HepG2 (cell line): ENCODE data around the gene SPTBN4. TPM values are rescaled to one million over a fixed set of nuclear protein-coding genes. Genes with fewer than 3 reads are reported as not detected.

Source experiments
- ATAD3A ChIP-seq: sonication (generic); formaldehyde crosslinking; IDR thresholded peaks from 2 replicates; pipeline ENCODE4 v1.4.0; 2020; ENCODE audit warnings: missing genetic modification reagents
- BORCS8-MEF2B ChIP-seq: sonication (generic); formaldehyde crosslinking; IDR thresholded peaks from 2 replicates; pipeline ENCODE4 v1.8.0; 2022; ENCODE audit warnings: mild to moderate bottlenecking, missing genetic modification reagents
- ETV6 ChIP-seq: sonication (generic); formaldehyde crosslinking; conservative IDR thresholded peaks from 2 replicates; pipeline ENCODE4 v1.4.0; 2020; ENCODE audit warnings: missing genetic modification reagents
- GABPB1 ChIP-seq: IDR thresholded peaks from 2 replicates; pipeline ENCODE4 v1.6.1; 2016; ENCODE audit warnings: mild to moderate bottlenecking, missing genetic modification reagents, moderate library complexity, missing compliant biosample characterization
- GATAD1 ChIP-seq: IDR thresholded peaks from 2 replicates; pipeline ENCODE4 v1.6.1; 2016; ENCODE audit warnings: missing genetic modification reagents, missing compliant biosample characterization
- HOXD1 ChIP-seq: sonication (generic); formaldehyde crosslinking; IDR thresholded peaks from 2 replicates; pipeline ENCODE4 v1.5.0; 2020; ENCODE audit warnings: missing genetic modification reagents
- JUN ChIP-seq: sonication (generic); formaldehyde crosslinking; IDR thresholded peaks from 2 replicates; pipeline ENCODE4 v1.4.0; 2020; ENCODE audit warnings: mild to moderate bottlenecking, missing genetic modification reagents
- KLF6 ChIP-seq: IDR thresholded peaks from 2 replicates; pipeline ENCODE4 v1.8.0; 2016; ENCODE audit warnings: missing biosample characterization, missing genetic modification reagents
- MYC ChIP-seq: sonication (generic); formaldehyde crosslinking; IDR thresholded peaks from 2 replicates; pipeline ENCODE4 v1.9.0; 2021; ENCODE audit warnings: missing genetic modification reagents, borderline replicate concordance
- PPARG ChIP-seq: conservative IDR thresholded peaks from 2 replicates; pipeline ENCODE4 v1.6.1; 2016; ENCODE audit warnings: missing biosample characterization, missing genetic modification reagents
- SRSF4 ChIP-seq: fragments of 200-400 bp; formaldehyde crosslinking; IDR thresholded peaks from one replicate; pipeline ENCODE4 v1.6.1; 2018; ENCODE audit warnings: mild to moderate bottlenecking, low read depth, low read length, moderate library complexity; ENCODE audit not compliant: poor library complexity, severe bottlenecking
- TAF15 ChIP-seq: fragments of 200-400 bp; formaldehyde crosslinking; IDR thresholded peaks from one replicate; pipeline ENCODE4 v1.6.1; 2018; ENCODE audit warnings: mild to moderate bottlenecking, low read depth, low read length; ENCODE audit not compliant: poor library complexity, severe bottlenecking
- ZBTB7A ChIP-seq: sonication (generic); formaldehyde crosslinking; IDR thresholded peaks from 2 replicates; pipeline ENCODE4 v1.8.0; 2022; ENCODE audit warnings: mild to moderate bottlenecking, missing genetic modification reagents
- ZFX ChIP-seq: sonication (generic); formaldehyde crosslinking; IDR thresholded peaks from 2 replicates; pipeline ENCODE4 v1.4.0; 2020; ENCODE audit warnings: mild to moderate bottlenecking, low read depth, missing genetic modification reagents, moderate library complexity
- ZNF12 ChIP-seq: sonication (generic); formaldehyde crosslinking; IDR thresholded peaks from 2 replicates; pipeline ENCODE4 v1.5.0; 2020; ENCODE audit warnings: missing genetic modification reagents
- ZNF350 ChIP-seq: sonication (generic); formaldehyde crosslinking; IDR thresholded peaks from 2 replicates; pipeline ENCODE4 v1.4.0; 2020; ENCODE audit warnings: mild to moderate bottlenecking, low read depth, missing genetic modification reagents, borderline replicate concordance
- polyA plus RNA-seq, 8 experiments: library from polyadenylated mRNA; depleted of rRNA in 3 of 8; stranded (reverse) in 7 of 8; unstranded in 1 of 8; fragments of >200 nt; fragmentation: Illumina TruSeq in 4 of 8; extraction: Trizol in 4 of 8; gene quantifications; 2 replicates each; pipeline versions ENCODE4 v1.2.1 to v1.2.3, GENCODE V29; 2011 to 2016; ENCODE audit warnings: low read depth in 4 of 8, missing spikeins in 1 of 8, mixed read lengths in 1 of 8; ENCODE audit not compliant: insufficient read depth in 1 of 8
- total RNA-seq, 5 experiments: library from RNA; depleted of rRNA; stranded (reverse); fragments of >200 nt; fragmentation: Illumina TruSeq; extraction: Trizol; gene quantifications; 2 replicates each; pipeline ENCODE4 v1.2.3, GENCODE V29; 2016; ENCODE audit warnings: low read depth in 1 of 5
- TF ChIP-seq, protein P1 (sequence below): sonication (generic); formaldehyde crosslinking; conservative IDR thresholded peaks from 2 replicates; pipeline ENCODE4 v1.4.0; 2020; ENCODE audit warnings: missing genetic modification reagents
- TF ChIP-seq, protein P2 (sequence below): sonication (generic); formaldehyde crosslinking; IDR thresholded peaks from 2 replicates; pipeline ENCODE4 v1.4.0; 2020; ENCODE audit warnings: missing genetic modification reagents
- TF ChIP-seq, protein P3 (sequence below): sonication (generic); formaldehyde crosslinking; IDR thresholded peaks from 2 replicates; pipeline ENCODE4 v1.5.0; 2020; ENCODE audit warnings: mild to moderate bottlenecking, missing genetic modification reagents
- TF ChIP-seq, protein P4 (sequence below), 2 experiments: fragments of 450-650 bp in 1 of 2; sonication (generic) in 1 of 2; formaldehyde crosslinking; IDR thresholded peaks; 2 replicates each; pipeline versions ENCODE4 v1.5.0 to v1.8.0; 2020 to 2022; ENCODE audit warnings: mild to moderate bottlenecking in 1 of 2, missing genetic modification reagents in 1 of 2

Gene SPTBN4
- total and polyA plus RNA-seq, 2 of the 13 experiments (the other 11 are each of a cell fraction or from before 2014, with no cell fraction given) = 0.11 TPM

DNA sequence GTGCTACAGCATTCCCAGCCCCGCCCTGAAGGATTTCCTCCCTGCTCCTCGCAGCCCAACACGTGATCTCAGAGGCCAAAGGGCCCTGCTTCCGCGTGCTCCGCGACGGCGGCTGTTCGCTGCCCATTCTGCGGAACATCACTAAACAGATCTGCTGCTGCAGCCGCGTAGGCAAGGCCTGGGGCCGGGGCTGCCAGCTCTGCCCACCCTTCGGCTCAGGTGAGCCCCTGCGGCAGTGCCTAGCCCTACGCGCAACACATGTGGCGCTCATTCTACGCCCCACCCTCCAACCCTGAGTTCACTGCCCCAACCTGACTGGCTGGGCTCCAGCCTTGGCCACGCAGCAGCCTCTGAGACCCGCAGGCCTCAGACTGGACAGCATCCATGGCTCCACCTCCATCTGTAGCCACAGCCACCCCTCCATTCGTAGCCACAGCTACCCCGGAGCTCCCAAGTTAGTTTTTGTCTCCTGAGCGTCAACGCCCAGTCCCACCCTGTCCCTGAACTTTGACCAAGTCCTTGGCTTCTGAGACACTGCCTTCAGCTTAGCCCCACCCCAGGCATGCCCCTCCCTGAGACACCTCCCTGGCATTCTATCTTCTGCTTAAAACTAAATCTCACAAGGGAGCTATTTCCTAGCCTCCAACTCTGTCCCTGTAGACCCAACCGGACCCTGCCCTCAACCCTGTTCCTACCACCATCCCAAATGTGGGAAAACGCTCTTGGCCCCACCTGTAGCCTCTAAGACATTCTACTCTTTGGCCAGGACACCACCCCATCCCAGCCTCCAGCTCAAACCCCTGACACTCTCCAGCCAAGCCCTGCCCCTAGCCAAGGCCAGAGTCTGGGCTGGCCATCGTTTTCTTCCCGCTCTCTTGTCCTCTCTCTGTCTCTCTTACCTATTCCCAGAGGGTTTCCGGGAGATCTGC, 140.8 kb downstream of the SPTBN4 start (continued):
- TF ChIP-seq ATAD3A (CRISPR knock-in tag) (no peak), GABPB1 (CRISPR knock-in tag) (peak; percentile 66; the same call in 1 of the 2 replicates), ZNF350 (CRISPR knock-in tag) (no peak), PPARG (0 out of 2 replicates have a peak, but pooled peaks have one; percentile 24), GATAD1 (CRISPR knock-in tag) (0 out of 2 replicates have a peak, but pooled peaks have one; percentile 17), ZFX (CRISPR knock-in tag) (peak; percentile 61), ZNF12 (no peak), BORCS8-MEF2B (CRISPR knock-in tag) (peak; percentile 77; the same call in 1 of the 2 replicates), HOXD1 (CRISPR knock-in tag) (no peak), MYC (CRISPR knock-in tag) (peak; percentile 30; the same call in 1 of the 2 replicates), SRSF4 (no peak), TAF15 (no peak), ETV6 (no peak), JUN (CRISPR knock-in tag) (no peak), ZBTB7A (no peak), KLF6 (CRISPR knock-in tag) (peak; percentile 67; the same call in 1 of the 2 replicates)
- TF ChIP-seq, protein P1, sequence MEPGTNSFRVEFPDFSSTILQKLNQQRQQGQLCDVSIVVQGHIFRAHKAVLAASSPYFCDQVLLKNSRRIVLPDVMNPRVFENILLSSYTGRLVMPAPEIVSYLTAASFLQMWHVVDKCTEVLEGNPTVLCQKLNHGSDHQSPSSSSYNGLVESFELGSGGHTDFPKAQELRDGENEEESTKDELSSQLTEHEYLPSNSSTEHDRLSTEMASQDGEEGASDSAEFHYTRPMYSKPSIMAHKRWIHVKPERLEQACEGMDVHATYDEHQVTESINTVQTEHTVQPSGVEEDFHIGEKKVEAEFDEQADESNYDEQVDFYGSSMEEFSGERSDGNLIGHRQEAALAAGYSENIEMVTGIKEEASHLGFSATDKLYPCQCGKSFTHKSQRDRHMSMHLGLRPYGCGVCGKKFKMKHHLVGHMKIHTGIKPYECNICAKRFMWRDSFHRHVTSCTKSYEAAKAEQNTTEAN = peak; percentile 61; the same call in 1 of the 2 replicates
- TF ChIP-seq, protein P2, sequence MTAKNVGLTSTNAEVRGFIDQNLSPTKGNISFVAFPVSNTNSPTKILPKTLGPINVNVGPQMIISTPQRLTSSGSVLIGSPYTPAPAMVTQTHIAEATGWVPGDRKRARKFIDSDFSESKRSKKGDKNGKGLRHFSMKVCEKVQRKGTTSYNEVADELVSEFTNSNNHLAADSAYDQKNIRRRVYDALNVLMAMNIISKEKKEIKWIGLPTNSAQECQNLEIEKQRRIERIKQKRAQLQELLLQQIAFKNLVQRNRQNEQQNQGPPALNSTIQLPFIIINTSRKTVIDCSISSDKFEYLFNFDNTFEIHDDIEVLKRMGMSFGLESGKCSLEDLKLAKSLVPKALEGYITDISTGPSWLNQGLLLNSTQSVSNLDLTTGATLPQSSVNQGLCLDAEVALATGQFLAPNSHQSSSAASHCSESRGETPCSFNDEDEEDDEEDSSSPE (CRISPR knock-in tag) = peak; percentile 78
- TF ChIP-seq, protein P3, sequence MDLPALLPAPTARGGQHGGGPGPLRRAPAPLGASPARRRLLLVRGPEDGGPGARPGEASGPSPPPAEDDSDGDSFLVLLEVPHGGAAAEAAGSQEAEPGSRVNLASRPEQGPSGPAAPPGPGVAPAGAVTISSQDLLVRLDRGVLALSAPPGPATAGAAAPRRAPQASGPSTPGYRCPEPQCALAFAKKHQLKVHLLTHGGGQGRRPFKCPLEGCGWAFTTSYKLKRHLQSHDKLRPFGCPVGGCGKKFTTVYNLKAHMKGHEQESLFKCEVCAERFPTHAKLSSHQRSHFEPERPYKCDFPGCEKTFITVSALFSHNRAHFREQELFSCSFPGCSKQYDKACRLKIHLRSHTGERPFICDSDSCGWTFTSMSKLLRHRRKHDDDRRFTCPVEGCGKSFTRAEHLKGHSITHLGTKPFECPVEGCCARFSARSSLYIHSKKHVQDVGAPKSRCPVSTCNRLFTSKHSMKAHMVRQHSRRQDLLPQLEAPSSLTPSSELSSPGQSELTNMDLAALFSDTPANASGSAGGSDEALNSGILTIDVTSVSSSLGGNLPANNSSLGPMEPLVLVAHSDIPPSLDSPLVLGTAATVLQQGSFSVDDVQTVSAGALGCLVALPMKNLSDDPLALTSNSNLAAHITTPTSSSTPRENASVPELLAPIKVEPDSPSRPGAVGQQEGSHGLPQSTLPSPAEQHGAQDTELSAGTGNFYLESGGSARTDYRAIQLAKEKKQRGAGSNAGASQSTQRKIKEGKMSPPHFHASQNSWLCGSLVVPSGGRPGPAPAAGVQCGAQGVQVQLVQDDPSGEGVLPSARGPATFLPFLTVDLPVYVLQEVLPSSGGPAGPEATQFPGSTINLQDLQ = no peak
- TF ChIP-seq, protein P4, sequence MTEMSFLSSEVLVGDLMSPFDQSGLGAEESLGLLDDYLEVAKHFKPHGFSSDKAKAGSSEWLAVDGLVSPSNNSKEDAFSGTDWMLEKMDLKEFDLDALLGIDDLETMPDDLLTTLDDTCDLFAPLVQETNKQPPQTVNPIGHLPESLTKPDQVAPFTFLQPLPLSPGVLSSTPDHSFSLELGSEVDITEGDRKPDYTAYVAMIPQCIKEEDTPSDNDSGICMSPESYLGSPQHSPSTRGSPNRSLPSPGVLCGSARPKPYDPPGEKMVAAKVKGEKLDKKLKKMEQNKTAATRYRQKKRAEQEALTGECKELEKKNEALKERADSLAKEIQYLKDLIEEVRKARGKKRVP (CRISPR knock-in tag; IDR thresholded peaks at IDR 0.05) = peak in 1 of 2 experiments; percentile 46; a peak in 1 of 4 replicates
